ENCODE data around the gene MGAT4A. TPM values are rescaled to one million over a fixed set of nuclear protein-coding genes. Genes with fewer than 3 reads are reported as not detected.
A peak's percentile ranks its signal among the peaks of the same experiment; 100 is the strongest.

The MGAT4A gene
- total and polyA plus RNA-seq, 2 of the 13 experiments (the other 11 are each of a cell fraction or from before 2014, with no cell fraction given), result 47.2 to 90.9 TPM

- TF ChIP-seq, protein P1, sequence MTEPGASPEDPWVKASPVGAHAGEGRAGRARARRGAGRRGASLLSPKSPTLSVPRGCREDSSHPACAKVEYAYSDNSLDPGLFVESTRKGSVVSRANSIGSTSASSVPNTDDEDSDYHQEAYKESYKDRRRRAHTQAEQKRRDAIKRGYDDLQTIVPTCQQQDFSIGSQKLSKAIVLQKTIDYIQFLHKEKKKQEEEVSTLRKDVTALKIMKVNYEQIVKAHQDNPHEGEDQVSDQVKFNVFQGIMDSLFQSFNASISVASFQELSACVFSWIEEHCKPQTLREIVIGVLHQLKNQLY (CRISPR knock-in tag; IDR thresholded peaks at IDR 0.05), result peak; percentile 56; the same call in 1 of the 2 replicates
- TF ChIP-seq, protein P2, sequence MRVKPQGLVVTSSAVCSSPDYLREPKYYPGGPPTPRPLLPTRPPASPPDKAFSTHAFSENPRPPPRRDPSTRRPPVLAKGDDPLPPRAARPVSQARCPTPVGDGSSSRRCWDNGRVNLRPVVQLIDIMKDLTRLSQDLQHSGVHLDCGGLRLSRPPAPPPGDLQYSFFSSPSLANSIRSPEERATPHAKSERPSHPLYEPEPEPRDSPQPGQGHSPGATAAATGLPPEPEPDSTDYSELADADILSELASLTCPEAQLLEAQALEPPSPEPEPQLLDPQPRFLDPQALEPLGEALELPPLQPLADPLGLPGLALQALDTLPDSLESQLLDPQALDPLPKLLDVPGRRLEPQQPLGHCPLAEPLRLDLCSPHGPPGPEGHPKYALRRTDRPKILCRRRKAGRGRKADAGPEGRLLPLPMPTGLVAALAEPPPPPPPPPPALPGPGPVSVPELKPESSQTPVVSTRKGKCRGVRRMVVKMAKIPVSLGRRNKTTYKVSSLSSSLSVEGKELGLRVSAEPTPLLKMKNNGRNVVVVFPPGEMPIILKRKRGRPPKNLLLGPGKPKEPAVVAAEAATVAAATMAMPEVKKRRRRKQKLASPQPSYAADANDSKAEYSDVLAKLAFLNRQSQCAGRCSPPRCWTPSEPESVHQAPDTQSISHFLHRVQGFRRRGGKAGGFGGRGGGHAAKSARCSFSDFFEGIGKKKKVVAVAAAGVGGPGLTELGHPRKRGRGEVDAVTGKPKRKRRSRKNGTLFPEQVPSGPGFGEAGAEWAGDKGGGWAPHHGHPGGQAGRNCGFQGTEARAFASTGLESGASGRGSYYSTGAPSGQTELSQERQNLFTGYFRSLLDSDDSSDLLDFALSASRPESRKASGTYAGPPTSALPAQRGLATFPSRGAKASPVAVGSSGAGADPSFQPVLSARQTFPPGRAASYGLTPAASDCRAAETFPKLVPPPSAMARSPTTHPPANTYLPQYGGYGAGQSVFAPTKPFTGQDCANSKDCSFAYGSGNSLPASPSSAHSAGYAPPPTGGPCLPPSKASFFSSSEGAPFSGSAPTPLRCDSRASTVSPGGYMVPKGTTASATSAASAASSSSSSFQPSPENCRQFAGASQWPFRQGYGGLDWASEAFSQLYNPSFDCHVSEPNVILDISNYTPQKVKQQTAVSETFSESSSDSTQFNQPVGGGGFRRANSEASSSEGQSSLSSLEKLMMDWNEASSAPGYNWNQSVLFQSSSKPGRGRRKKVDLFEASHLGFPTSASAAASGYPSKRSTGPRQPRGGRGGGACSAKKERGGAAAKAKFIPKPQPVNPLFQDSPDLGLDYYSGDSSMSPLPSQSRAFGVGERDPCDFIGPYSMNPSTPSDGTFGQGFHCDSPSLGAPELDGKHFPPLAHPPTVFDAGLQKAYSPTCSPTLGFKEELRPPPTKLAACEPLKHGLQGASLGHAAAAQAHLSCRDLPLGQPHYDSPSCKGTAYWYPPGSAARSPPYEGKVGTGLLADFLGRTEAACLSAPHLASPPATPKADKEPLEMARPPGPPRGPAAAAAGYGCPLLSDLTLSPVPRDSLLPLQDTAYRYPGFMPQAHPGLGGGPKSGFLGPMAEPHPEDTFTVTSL (CRISPR knock-in tag; IDR thresholded peaks at IDR 0.05; ENCODE audit: borderline replicate concordance), result peak; percentile 42; the same call in 1 of the 2 replicates
- TF ChIP-seq, protein P3, sequence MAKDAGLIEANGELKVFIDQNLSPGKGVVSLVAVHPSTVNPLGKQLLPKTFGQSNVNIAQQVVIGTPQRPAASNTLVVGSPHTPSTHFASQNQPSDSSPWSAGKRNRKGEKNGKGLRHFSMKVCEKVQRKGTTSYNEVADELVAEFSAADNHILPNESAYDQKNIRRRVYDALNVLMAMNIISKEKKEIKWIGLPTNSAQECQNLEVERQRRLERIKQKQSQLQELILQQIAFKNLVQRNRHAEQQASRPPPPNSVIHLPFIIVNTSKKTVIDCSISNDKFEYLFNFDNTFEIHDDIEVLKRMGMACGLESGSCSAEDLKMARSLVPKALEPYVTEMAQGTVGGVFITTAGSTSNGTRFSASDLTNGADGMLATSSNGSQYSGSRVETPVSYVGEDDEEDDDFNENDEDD (CRISPR knock-in tag; IDR thresholded peaks at IDR 0.05; ENCODE audit: borderline replicate concordance), result peak; percentile 80; the same call in 1 of the 2 replicates
- TF ChIP-seq AKNA (CRISPR knock-in tag; IDR thresholded peaks at IDR 0.05; ENCODE audit: borderline replicate concordance) (peak; percentile 50; the same call in 1 of the 2 replicates), ZNF609 (CRISPR knock-in tag; IDR thresholded peaks at IDR 0.05; ENCODE audit: borderline replicate concordance) (peak; percentile 71; the same call in 1 of the 2 replicates), ELF4 (CRISPR knock-in tag; IDR thresholded peaks at IDR 0.05; ENCODE audit: borderline replicate concordance) (no peak; the same call in 1 of the 2 replicates), ATF3 (CRISPR knock-in tag; IDR thresholded peaks at IDR 0.05) (peak; percentile 57; the same call in 1 of the 2 replicates), ZSCAN22 (CRISPR knock-in tag; IDR thresholded peaks at IDR 0.05) (peak; percentile 71)
These were observed 122.6 kb downstream of the MGAT4A start, which contains the start of the genes COA5 and UNC50 (continued) for GRCh38 chr2:98608116-98608961.
